Measurements from ENCODE around the gene HOXA2.

DNA sequence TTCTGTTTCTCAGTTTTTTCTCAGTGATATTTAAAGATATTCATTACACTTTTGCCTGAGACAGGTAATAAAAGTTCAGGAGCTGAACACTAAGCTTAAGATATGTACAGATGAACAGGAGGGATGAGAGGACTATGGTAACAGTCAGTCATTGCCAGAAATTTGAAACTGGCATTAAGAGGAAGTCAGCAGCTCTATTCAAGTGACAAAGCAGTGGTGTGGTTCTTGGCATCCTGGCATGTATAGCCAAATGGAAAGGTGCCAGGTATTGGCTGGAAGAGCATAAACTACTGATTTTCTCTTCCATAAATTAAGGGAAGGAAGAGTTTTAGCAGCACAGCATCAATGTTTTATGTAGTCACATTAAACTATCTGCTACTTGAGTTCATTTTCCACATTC is 29.4 kb downstream of the HOXA2 start:
- TF ChIP-seq, protein P1, sequence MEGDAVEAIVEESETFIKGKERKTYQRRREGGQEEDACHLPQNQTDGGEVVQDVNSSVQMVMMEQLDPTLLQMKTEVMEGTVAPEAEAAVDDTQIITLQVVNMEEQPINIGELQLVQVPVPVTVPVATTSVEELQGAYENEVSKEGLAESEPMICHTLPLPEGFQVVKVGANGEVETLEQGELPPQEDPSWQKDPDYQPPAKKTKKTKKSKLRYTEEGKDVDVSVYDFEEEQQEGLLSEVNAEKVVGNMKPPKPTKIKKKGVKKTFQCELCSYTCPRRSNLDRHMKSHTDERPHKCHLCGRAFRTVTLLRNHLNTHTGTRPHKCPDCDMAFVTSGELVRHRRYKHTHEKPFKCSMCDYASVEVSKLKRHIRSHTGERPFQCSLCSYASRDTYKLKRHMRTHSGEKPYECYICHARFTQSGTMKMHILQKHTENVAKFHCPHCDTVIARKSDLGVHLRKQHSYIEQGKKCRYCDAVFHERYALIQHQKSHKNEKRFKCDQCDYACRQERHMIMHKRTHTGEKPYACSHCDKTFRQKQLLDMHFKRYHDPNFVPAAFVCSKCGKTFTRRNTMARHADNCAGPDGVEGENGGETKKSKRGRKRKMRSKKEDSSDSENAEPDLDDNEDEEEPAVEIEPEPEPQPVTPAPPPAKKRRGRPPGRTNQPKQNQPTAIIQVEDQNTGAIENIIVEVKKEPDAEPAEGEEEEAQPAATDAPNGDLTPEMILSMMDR (IDR thresholded peaks at IDR 0.05), result no peak
- TF ChIP-seq POLR2AphosphoS5 (IDR thresholded peaks at IDR 0.05), result no peak
- TF ChIP-seq POLR2A (IDR thresholded peaks at IDR 0.05), result no peak

Data from prostate gland (tissue), 2 donors.